Measurements from ENCODE around the gene DEFB125.

The DEFB125 gene, protein sequence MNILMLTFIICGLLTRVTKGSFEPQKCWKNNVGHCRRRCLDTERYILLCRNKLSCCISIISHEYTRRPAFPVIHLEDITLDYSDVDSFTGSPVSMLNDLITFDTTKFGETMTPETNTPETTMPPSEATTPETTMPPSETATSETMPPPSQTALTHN

DNA sequence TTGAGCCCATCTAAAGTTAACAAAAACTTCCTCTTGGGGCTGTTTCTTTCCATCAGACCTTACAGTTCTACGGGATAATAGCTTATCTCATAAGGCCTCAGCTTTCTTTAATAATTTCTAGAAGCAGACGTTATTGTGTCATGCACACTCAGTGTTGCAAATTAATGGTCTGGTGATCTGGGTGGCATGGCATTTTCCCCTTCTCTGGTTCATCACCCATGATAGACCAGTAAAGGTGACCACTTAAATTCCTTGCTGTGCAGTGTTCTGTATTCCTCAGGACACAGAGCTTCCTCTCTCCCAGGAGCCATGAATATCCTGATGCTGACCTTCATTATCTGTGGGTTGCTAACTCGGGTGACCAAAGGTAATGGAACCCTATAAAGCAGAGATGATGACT is at the start of gene DEFB125:
DEFB125 (plus strand) TSS at position 272 of the 400 bp plus-strand sequence; CDS start at position 310, 38 bp downstream.
- TF ChIP-seq, protein P1, sequence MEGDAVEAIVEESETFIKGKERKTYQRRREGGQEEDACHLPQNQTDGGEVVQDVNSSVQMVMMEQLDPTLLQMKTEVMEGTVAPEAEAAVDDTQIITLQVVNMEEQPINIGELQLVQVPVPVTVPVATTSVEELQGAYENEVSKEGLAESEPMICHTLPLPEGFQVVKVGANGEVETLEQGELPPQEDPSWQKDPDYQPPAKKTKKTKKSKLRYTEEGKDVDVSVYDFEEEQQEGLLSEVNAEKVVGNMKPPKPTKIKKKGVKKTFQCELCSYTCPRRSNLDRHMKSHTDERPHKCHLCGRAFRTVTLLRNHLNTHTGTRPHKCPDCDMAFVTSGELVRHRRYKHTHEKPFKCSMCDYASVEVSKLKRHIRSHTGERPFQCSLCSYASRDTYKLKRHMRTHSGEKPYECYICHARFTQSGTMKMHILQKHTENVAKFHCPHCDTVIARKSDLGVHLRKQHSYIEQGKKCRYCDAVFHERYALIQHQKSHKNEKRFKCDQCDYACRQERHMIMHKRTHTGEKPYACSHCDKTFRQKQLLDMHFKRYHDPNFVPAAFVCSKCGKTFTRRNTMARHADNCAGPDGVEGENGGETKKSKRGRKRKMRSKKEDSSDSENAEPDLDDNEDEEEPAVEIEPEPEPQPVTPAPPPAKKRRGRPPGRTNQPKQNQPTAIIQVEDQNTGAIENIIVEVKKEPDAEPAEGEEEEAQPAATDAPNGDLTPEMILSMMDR (IDR thresholded peaks at IDR 0.05; ENCODE audit: insufficient read depth, low read length, poor library complexity, severe bottlenecking), result no peak
- DNase-seq (ENCODE audit: extremely low read depth, insufficient read length), result no peak
- no peaks in the 10 kb centered on the region for H3K27me3 ChIP-seq (replicated peaks; ENCODE audit: control insufficient read depth, insufficient read depth, low read length)
- no peak within 1 kb of the TSS for H3K4me3 ChIP-seq (replicated peaks; ENCODE audit: low read depth, low read length)
- no peaks in the 10 kb centered on the region for H3K36me3 ChIP-seq (ENCODE audit: control insufficient read depth, insufficient read depth, low read length)

DNA sequence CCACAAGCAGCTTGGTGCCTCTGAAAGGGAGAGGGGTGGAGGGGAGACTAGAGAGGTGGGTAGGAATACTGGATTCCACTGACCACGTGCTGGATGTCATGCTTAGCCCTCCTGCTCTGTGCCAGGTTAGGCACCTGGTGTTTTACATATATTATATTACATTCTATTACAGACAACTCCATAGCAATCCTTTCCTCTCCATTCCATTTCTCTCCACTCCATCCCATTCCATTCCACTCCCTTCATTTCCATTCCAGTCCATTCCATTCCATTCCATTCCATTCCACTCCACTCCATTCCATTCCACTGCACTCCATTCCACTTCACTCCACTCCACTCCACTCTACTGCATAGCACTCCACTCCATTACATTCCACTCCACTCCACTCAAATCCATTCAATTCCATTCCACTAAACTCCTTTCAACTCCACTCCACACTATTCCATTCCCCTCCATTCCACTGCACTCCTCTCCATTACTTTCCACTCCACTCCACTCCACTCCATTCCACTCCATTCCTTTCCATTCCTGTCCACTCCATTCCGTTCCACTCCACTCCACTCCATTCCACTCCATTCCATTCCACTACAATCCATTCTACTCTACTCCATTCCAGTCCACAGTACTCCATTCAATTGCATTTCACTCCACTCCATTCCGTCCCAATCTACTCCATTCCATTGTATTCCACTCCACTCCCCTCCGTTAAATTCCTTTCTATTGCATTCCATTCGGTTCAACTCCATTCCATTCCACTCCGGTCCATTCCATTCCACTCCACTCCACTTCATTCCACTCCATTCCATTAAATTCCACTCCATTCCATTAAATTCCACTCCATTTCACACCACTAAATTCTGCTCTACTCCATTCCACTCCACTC is 27.2 kb upstream of the DEFB125 start:
- no peaks in the 10 kb centered on the region for H3K36me3 ChIP-seq (ENCODE audit: control insufficient read depth, insufficient read depth, low read length)
- H3K27me3 ChIP-seq (replicated peaks; ENCODE audit: control insufficient read depth, insufficient read depth, low read length), result no peaks in the 10 kb centered on the region
- TF ChIP-seq, protein P1 (IDR thresholded peaks at IDR 0.05; ENCODE audit: insufficient read depth, low read length, poor library complexity, severe bottlenecking), result no peak
- no peak for DNase-seq (ENCODE audit: extremely low read depth, insufficient read length)
- no peak overlapping the region for H3K4me3 ChIP-seq (replicated peaks; ENCODE audit: low read depth, low read length)

DNA sequence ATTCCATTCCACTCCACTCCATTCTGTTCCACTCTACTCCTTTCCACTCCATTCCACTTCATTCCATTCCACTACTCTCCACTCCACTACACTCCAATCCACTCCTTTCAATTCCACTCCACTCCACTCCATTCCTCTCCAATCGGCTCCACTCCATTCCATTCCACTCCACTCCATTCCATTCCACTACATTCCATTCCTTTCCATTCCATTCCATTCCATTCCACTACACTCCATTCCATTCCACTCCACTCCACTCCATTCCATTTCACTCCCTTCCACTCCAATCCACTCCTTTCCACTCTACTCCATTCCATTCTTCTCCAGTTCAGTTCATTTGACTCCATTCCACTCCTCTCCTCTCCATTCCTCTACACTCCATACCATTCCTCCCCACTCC is 26.2 kb upstream of the DEFB125 start:
- no peak for DNase-seq (ENCODE audit: extremely low read depth, insufficient read length)
- no peak overlapping the region for H3K4me3 ChIP-seq (replicated peaks; ENCODE audit: low read depth, low read length)
- H3K27me3 ChIP-seq (replicated peaks; ENCODE audit: control insufficient read depth, insufficient read depth, low read length), result no peaks in the 10 kb centered on the region
- TF ChIP-seq, protein P1 (IDR thresholded peaks at IDR 0.05; ENCODE audit: insufficient read depth, low read length, poor library complexity, severe bottlenecking), result no peak
- H3K36me3 ChIP-seq (ENCODE audit: control insufficient read depth, insufficient read depth, low read length), result no peaks in the 10 kb centered on the region

DNA sequence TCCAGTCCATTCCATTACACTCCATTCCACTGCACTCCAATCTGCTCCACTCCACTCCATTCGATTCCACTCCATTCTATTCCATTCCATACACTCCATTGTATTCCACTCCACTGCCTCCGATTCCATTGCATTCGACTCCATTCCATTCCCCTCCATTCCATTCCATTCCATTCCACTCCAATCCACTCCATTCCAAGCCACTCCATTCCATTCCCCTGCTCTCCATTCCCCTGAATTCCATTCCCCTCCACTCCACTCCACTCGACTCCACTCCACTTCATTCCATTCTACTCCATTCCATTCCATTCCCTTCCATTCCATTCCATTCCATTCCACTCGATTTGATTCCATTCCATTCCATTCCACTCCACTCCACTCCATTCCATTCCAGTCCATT is 25.7 kb upstream of the DEFB125 start:
- Histone ChIP-seq H3K36me3 (ENCODE audit: control insufficient read depth, insufficient read depth, low read length) (no peaks in the 10 kb centered on the region), H3K4me3 (replicated peaks; ENCODE audit: low read depth, low read length) (no peak overlapping the region), H3K27me3 (replicated peaks; ENCODE audit: control insufficient read depth, insufficient read depth, low read length) (no peaks in the 10 kb centered on the region)
- no peak for DNase-seq (ENCODE audit: extremely low read depth, insufficient read length)
- TF ChIP-seq, protein P1 (IDR thresholded peaks at IDR 0.05; ENCODE audit: insufficient read depth, low read length, poor library complexity, severe bottlenecking), result no peak

DNA sequence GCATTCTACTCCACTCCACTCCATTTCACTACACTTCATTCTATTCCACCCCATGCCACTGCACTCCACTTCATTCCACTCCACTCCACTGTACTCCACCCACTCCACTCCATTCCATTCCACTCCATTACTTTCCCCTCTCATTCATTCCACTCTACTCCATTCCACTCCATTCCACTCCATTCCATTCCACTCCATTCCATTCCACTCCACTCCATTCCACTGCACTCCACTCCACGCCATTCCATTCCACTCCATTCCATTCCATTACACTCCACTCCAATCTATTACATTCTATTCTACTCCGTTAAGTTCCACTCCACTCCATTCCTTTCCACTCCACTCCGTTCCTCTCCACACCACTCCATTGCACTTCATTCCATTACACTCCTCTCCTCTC is 25.0 kb upstream of the DEFB125 start:
- TF ChIP-seq, protein P1 (IDR thresholded peaks at IDR 0.05; ENCODE audit: insufficient read depth, low read length, poor library complexity, severe bottlenecking), result no peak
- DNase-seq (ENCODE audit: extremely low read depth, insufficient read length), result no peak

More for the DNA sequence above, 25.0 kb upstream of the DEFB125 start:
- no peak overlapping the region for H3K4me3 ChIP-seq (replicated peaks; ENCODE audit: low read depth, low read length)
- no peaks in the 10 kb centered on the region for H3K36me3 ChIP-seq (ENCODE audit: control insufficient read depth, insufficient read depth, low read length)
- H3K27me3 ChIP-seq (replicated peaks; ENCODE audit: control insufficient read depth, insufficient read depth, low read length), result no peaks in the 10 kb centered on the region

Measured in GM06990 (cell line).